ENCODE measurements around the gene DNAJC27.
"Not testable (repeated sequence)": the region's sequence is repeated elsewhere in the genome, so short reads cannot be mapped to it uniquely, and the experiment has no call there.

Gene DNAJC27

GRCh38 chr2:24971536-24972314 is at the start of gene DNAJC27:
Gene DNAJC27 (minus strand): TSS chr2:24971955. CDS start chr2:24971904, 51 bp downstream.
- Histone ChIP-seq H3K27ac (peak within 1 kb of the TSS; percentile 85 to 100 (median 99)), H3K4me3 (peak within 1 kb of the TSS; percentile 57 to 81 (median 70))

DNA sequence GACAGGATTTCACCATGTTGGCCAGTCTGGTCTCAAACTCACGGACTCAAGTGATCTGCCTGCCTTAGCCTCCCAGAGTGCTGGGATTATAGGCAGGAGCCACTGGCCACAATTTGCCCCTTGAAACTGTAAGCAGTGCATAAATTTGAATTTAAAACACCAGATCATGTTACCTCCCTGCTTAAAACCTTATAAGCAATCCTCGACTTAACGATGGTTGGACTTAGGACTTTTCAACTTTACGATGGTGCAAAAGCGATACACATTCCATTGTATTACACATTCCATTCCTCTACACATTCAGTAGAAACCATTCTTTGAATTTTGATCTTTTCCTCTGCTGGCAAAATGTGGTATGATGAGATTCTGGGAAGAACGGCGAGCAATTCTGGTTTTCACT is 46.9 kb upstream of the DNAJC27 start:
- H3K4me3 ChIP-seq = no peak overlapping the region
- no peak overlapping the region for H3K27ac ChIP-seq

DNA sequence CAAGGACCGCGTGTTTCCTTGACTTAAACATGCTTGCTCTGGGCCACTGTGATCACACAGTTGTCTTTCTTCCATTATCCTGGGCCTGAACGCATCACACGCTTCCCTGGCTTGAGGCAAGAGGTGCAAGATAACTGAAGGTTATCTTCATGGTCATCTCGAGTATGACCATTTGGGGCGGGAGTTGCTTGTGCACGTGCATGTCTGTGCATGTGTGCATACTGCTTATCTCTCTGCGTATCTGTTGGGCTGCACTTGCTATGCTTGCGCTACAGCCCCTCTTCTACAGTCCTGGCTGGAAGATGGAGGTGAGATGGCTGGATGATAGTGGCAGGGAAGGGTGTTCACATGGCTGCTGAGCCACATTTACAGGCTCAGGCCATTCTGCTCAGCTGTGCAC is 42.9 kb upstream of the DNAJC27 start:
- Histone ChIP-seq H3K27ac (no peak overlapping the region), H3K4me3 (no peak overlapping the region)

- not testable (repeated sequence) for H3K27ac ChIP-seq, H3K4me3 ChIP-seq
Measured at GRCh38 chr2:25011342-25011741, 39.6 kb upstream of the DNAJC27 start.

DNA sequence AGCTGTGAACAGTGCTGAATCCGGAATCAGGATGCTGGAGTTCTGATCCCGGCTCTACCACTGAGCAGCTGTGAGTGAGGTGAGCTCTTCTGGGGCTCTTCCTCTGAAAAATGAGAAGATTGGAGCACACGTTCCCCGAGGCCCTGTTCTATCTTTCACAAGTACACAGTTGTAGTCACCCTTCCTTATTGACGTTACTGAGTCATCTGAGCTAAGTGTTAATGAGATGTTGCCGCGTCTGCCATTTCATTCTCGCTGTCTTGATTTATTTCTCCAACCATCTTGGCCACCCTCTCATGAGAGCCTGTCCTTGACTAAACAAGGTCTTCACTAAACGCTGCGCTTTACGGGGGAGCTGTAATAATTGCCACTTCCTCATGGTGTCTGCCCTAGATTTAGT is 38.2 kb upstream of the DNAJC27 start:
- no peak overlapping the region for H3K27ac ChIP-seq

DNA sequence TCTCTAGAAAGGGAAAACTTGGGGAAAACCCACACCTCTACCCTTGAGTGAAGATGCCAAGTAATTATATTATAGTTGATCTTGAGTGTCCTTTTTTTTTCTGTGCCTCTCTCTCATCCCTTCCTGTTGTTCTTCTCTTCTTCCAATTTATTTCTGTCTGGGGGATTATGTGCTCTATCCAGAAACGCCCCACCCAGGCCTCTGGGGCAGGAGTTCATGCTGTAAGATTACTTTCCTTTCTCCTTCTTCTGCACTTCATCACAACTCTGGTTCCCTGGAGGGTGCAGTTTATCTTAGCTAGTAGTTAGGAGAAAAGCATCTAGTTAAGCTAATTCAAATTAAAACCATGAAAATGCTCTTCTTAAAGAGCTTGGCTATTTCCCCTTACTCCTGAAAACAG is 30.3 kb upstream of the DNAJC27 start:
- Histone ChIP-seq H3K27ac (no peak overlapping the region), H3K4me3 (no peak overlapping the region)

More for the DNA sequence above, 38.2 kb upstream of the DNAJC27 start:
- no peak overlapping the region for H3K4me3 ChIP-seq

DNA sequence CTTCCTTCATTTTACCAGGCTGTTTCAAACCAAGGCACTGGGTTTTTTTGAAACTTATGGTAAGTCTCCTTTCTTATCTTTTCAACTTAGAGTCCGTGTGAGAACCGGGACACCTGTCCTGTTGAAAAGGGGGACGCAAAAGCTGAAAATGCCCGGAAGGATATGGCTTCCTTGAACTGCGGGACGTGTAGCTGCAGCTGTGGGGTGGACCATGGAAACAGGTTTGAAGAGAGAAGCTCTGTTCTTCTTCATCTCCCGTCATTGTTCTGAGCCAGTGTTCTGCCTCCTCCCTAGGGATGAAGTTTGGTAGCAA is 29.5 kb upstream of the DNAJC27 start:
- Histone ChIP-seq H3K27ac (no peak overlapping the region), H3K4me3 (no peak overlapping the region)

DNA sequence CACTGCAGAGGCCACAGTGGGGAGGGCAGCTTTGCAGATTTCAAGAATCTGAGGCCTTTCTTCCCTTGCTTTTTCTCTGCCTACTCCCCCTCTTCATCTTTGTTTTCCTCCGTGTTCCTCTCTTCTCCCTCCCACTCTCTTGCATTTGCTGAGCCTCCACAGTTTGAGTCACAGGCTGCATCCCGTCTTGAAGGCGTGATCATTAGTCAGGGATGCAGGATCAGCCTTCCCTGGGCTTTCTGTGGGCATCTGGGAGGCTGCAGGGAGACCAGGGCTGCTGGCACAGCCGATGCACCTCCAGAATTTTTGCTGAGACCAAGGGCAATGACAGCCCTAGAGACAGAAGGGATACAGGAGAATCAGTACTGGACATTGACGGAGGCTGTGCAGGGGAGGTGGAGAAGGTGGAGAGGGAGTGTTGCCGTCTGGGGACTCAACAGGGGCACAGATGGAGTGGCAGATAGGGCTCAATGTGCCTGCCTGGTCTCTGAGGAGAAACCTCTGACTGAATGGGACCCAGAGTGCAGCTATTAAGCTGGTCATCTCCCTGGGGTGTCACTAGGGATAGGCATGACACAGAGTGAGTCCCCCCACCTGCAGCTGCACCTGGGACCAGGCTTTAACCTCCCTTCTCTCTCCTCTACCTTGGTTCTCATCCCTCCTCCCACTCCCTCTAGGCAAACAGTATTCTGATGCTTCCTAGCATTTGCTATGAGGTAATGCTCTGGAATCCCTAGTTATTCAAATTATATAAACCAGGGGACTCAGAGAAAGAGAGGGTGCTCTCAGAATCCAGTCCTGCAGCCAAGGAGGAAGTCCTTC is 29.0 kb upstream of the DNAJC27 start:
- Histone ChIP-seq H3K4me3 (no peak overlapping the region), H3K27ac (no peak overlapping the region)

GRCh38 chr2:25000036-25000435 is 28.3 kb upstream of the DNAJC27 start:
- H3K27ac ChIP-seq = no peak overlapping the region
- no peak overlapping the region for H3K4me3 ChIP-seq

- H3K4me3 ChIP-seq, H3K27ac ChIP-seq: not testable (repeated sequence)
Measured at GRCh38 chr2:24999097-24999496, 27.3 kb upstream of the DNAJC27 start.

DNA sequence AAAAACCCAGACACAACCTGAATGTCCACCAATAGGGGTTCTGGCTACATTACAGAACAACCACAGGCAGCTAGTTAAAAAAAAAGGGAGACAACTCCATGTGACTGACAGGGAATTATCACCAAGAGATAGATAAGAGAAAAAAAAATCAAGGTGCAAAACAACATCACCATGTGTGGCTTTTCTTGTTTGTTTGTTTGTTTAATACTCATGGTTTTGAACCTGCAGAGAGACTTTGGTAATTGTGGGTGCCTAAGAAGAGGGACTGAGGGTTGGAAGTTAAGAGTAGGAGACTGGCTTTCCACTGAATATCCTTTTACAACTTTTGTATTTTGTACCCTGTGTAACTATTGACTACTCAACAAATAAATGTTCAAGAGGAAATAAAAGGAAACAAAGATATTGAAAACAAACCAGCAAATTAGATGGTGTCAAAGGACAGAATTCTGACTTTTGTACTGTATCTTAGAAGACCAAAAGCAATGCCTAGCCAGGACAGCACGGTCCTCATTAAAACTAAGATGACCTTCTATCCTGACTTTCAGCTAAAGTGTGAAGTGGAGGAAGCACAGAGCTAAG is 22.5 kb upstream of the DNAJC27 start:
- no peak overlapping the region for H3K4me3 ChIP-seq

DNA sequence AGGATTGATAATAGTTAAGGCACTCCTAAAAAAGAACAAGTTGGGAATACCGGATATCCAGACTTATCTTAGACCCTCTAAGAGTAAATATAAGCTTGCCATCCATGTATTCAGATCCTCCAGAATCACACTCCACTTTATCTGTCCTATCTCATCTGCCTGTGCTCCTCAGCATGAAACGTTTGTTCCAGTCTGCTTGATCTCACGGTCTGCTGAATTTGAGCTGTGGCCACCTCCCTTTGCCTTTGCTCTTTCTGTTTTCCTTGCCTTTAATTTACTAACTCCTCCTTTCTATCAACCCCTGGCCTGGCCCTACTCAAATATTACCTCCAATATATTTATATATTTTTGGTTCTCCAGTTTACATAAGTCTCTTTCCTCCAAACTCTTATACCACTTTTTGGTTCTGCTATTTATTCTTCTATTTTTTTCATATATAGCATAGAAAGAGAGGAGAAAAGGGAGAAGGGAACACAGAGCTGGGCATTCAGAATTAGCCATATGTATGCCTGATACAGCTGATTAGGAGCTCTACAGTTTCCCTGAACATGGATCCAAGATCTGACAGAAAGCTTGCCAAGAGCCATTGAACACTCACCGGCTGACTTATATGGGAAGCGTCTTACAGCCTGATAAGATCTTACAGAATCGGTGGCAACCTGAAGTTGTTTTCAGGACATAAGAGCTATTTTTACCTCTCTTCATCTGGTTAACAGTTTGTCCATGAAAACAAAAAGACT is 21.8 kb upstream of the DNAJC27 start:
- Histone ChIP-seq H3K4me3 (no peak overlapping the region), H3K27ac (no peak overlapping the region)

More for the DNA sequence above, 22.5 kb upstream of the DNAJC27 start:
- no peak overlapping the region for H3K27ac ChIP-seq

GRCh38 chr2:24986372-24986771 is 14.6 kb upstream of the DNAJC27 start:
- Histone ChIP-seq H3K4me3 (no peak overlapping the region), H3K27ac (peak overlapping the region in 1 of 21 experiments; percentile 12)

GRCh38 chr2:24985511-24985910 is 13.8 kb upstream of the DNAJC27 start:
- peak overlapping the region in 1 of 21 experiments; percentile 12 for H3K27ac ChIP-seq
- H3K4me3 ChIP-seq = no peak overlapping the region

DNA sequence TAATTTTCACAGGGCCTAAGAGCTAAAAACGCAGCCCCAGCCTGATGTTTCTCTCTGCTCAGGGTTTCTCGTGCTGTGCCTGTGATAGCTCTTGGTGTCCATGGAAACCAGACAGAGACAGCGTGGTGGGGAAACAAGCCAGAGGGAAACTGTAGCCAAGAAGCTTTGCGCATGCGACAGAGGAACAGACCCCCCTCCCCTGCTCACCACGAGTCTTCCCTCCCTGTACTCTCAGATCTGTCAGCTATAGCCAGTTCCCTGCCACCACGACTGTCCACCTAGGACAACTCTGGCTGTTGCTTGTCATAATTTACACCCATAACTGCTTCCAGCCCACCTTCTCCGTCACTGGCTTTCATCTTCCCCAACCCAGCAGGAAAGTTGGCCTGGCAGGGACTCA is 13.2 kb upstream of the DNAJC27 start:
- no peak overlapping the region for H3K4me3 ChIP-seq
- peak overlapping the region in 1 of 21 experiments; percentile 12 for H3K27ac ChIP-seq

DNA sequence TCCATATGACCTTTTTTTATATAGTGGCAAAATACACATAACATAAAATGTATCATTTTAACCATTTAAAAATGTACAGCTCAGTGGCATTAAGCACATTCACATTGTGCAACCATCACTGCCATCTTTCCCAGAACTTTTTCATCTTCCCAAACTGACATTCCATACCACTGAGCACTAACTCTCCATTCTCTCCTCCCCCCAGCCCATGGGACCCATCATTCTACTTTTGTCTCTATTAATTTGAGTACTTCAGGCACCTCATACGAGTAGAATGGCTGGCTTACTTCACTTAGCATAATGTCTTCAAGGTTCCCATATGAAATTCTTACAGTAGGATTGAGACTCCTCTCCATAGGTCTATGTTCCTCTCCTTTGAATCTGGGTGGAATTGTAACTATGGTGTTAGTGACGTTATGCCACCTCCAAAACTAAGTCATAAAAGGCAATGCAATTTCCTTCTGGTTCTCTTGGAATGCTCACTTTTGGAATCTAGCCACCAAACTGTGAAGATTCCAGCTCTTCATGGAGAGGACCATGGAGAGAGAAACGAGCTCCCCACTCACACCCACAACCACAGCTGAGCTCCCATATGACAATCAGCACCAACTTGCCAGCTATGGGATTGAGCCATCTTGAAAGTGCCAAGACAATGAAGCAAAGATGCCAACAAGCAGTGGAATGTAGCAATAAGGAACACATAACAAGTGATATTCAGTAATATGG is 9.8 kb upstream of the DNAJC27 start:
- Histone ChIP-seq H3K27ac (no peak overlapping the region), H3K4me3 (no peak overlapping the region)

GRCh38 chr2:24978661-24979060 is 6.9 kb upstream of the DNAJC27 start:
- H3K4me3 ChIP-seq = no peak overlapping the region
- H3K27ac ChIP-seq = no peak overlapping the region

DNA sequence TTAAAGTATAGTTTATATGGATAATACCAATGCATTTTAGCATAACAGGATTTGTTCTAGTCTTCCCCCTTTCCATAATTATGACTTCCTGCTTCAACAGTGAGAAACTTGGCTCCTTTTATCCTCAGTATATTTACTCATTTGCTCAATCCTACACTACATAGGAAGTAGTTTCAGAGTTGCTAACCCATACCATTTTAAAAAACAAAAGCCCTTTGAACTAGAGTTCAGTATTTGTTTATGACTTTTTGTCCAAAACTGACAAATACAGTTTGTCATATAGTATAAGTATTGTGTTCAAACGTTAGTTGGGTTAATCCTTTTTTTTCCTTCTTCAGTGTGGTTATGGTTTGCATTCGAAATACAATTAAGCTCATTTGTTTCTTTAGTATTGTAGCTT is 5.9 kb upstream of the DNAJC27 start:
- no peak overlapping the region for H3K4me3 ChIP-seq

DNA sequence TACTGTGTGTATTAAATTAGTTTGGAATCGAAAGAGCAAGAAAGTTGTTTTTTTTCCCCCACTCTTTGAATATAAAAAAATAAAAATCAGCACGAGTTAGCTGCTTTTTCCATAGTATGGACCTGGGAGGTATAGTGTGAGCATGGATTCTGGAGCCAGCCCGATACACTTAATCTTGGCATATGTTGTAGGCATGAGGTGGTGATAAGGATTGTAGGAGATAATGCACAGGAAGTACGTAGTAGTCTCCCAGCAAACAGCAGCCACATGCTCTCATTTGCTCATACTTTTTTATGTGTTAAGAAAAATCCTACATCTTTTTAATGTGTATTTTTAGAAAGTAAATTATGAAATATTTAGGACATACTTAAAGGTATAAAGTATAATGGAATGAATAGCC is 2.1 kb upstream of the DNAJC27 start:
- Histone ChIP-seq H3K4me3 (no peak overlapping the region), H3K27ac (no peak overlapping the region)

More for the DNA sequence above, 5.9 kb upstream of the DNAJC27 start:
- H3K27ac ChIP-seq = no peak overlapping the region

All from skin epidermis (tissue), 12 donors.